Skeletal muscle satellite cell (primary cell): ENCODE data around the gene SLC36A1. TPM values are rescaled to one million over a fixed set of nuclear protein-coding genes. Genes with fewer than 3 reads are reported as not detected.
"Not testable (repeated sequence)": the region's sequence is repeated elsewhere in the genome, so short reads cannot be mapped to it uniquely, and the experiment has no call there.

Experiments
- H3K27me3 ChIP-seq: 2 replicates; pipeline ENCODE4 v1.7.0; 2013; ENCODE audit warnings: low read length; ENCODE audit not compliant: control insufficient read depth, insufficient read depth
- H3K36me3 ChIP-seq: 2 replicates; pipeline ENCODE4 v1.7.0; 2013; ENCODE audit warnings: mild to moderate bottlenecking, control low read depth, low read length; ENCODE audit not compliant: insufficient read depth
- H3K4me1 ChIP-seq: 2 replicates; pipeline ENCODE4 v1.7.0; 2013; ENCODE audit warnings: low read length; ENCODE audit not compliant: control insufficient read depth, insufficient read depth
- H3K4me2 ChIP-seq: 2 replicates; pipeline ENCODE4 v1.7.0; 2013; ENCODE audit warnings: mild to moderate bottlenecking, low read length
- H3K4me3 ChIP-seq: 2 replicates; pipeline ENCODE4 v1.7.0; 2013; ENCODE audit warnings: low read length
- H3K9ac ChIP-seq: 2 replicates; pipeline ENCODE4 v1.7.0; 2013; ENCODE audit warnings: mild to moderate bottlenecking, low read depth, low read length, moderate library complexity
- H3K9me3 ChIP-seq: replicated peaks from 2 replicates; pipeline ENCODE4 v1.7.0; 2013; ENCODE audit warnings: mild to moderate bottlenecking, control low read depth, low read length
- total RNA-seq: library from RNA; depleted of rRNA; stranded (reverse); fragments of >200 nt; gene quantifications from 2 replicates; pipeline ENCODE4 v1.2.3, GENCODE V29; 2012; rRNA removed

The SLC36A1 gene
- 8.1 and 10.0 TPM in 2 replicates for total RNA-seq

GRCh38 chr5:151447174-151448037, at the start of gene SLC36A1:
Gene SLC36A1 (plus strand): TSS chr5:151447603. CDS start chr5:151458793, 11,190 bp downstream.
- Histone ChIP-seq H3K4me1 (peaks cover 28% of the 10 kb centered on the region), H3K4me2 (peak within 1 kb of the TSS; percentile 92), H3K9me3 (no peaks in the 10 kb centered on the region), H3K36me3 (no peaks in the 10 kb centered on the region), H3K4me3 (peak within 1 kb of the TSS; percentile 89), H3K27me3 (peaks cover 18% of the 10 kb centered on the region), H3K9ac (peak within 1 kb of the TSS; percentile 83)

- Histone ChIP-seq H3K9ac (no peak overlapping the region), H3K4me3 (no peak overlapping the region), H3K4me1 (no peaks in the 10 kb centered on the region), H3K4me2 (no peak overlapping the region), H3K36me3 (no peaks in the 10 kb centered on the region), H3K9me3 (no peaks in the 10 kb centered on the region), H3K27me3 (peaks cover 4% of the 10 kb centered on the region)
Measured at GRCh38 chr5:151405334-151406160, 41.9 kb upstream of the SLC36A1 start.

GRCh38 chr5:151406322-151406947, 41.0 kb upstream of the SLC36A1 start:
- Histone ChIP-seq H3K4me3 (no peak overlapping the region), H3K4me2 (no peak overlapping the region), H3K36me3 (no peaks in the 10 kb centered on the region), H3K9me3 (no peaks in the 10 kb centered on the region), H3K9ac (no peak overlapping the region), H3K27me3 (peaks cover 4% of the 10 kb centered on the region), H3K4me1 (no peaks in the 10 kb centered on the region)

- H3K4me3 ChIP-seq, result no peak overlapping the region
- H3K4me1 ChIP-seq, result no peaks in the 10 kb centered on the region
- H3K9me3 ChIP-seq, result no peaks in the 10 kb centered on the region
- no peaks in the 10 kb centered on the region for H3K36me3 ChIP-seq
- no peak overlapping the region for H3K9ac ChIP-seq
- H3K27me3 ChIP-seq, result peaks cover 13% of the 10 kb centered on the region
- H3K4me2 ChIP-seq, result no peak overlapping the region
Measured at GRCh38 chr5:151408591-151409230, 38.7 kb upstream of the SLC36A1 start.

GRCh38 chr5:151413800-151414199, 33.6 kb upstream of the SLC36A1 start:
- Histone ChIP-seq H3K9me3 (no peaks in the 10 kb centered on the region), H3K4me1 (no peaks in the 10 kb centered on the region), H3K4me2 (no peak overlapping the region), H3K4me3 (no peak overlapping the region), H3K27me3 (peaks cover 17% of the 10 kb centered on the region), H3K9ac (no peak overlapping the region), H3K36me3 (no peaks in the 10 kb centered on the region)

GRCh38 chr5:151414536-151414935, 32.9 kb upstream of the SLC36A1 start:
- H3K4me3 ChIP-seq, result no peak overlapping the region
- H3K27me3 ChIP-seq, result peaks cover 17% of the 10 kb centered on the region
- no peak overlapping the region for H3K9ac ChIP-seq
- no peaks in the 10 kb centered on the region for H3K4me1 ChIP-seq
- H3K36me3 ChIP-seq, result no peaks in the 10 kb centered on the region
- no peaks in the 10 kb centered on the region for H3K9me3 ChIP-seq
- H3K4me2 ChIP-seq, result no peak overlapping the region

- no peak overlapping the region for H3K4me3 ChIP-seq
Measured at GRCh38 chr5:151417712-151418111, 29.7 kb upstream of the SLC36A1 start.

GRCh38 chr5:151420127-151420526, 27.3 kb upstream of the SLC36A1 start:
- H3K9ac ChIP-seq, result no peak overlapping the region
- H3K4me2 ChIP-seq, result no peak overlapping the region
- H3K9me3 ChIP-seq, result no peaks in the 10 kb centered on the region
- no peaks in the 10 kb centered on the region for H3K36me3 ChIP-seq
- H3K27me3 ChIP-seq, result peaks cover 15% of the 10 kb centered on the region
- H3K4me3 ChIP-seq, result no peak overlapping the region
- H3K4me1 ChIP-seq, result no peaks in the 10 kb centered on the region

More at GRCh38 chr5:151417712-151418111, 29.7 kb upstream of the SLC36A1 start:
- Histone ChIP-seq H3K9me3 (no peaks in the 10 kb centered on the region), H3K36me3 (no peaks in the 10 kb centered on the region), H3K4me2 (no peak overlapping the region), H3K27me3 (peaks cover 8% of the 10 kb centered on the region), H3K4me1 (no peaks in the 10 kb centered on the region), H3K9ac (no peak overlapping the region)

GRCh38 chr5:151424892-151425523, 22.4 kb upstream of the SLC36A1 start:
- peaks cover 22% of the 10 kb centered on the region for H3K27me3 ChIP-seq
- H3K4me3 ChIP-seq, result no peak overlapping the region
- no peaks in the 10 kb centered on the region for H3K9me3 ChIP-seq
- no peaks in the 10 kb centered on the region for H3K36me3 ChIP-seq
- H3K4me1 ChIP-seq, result no peaks in the 10 kb centered on the region
- H3K9ac ChIP-seq, result no peak overlapping the region
- no peak overlapping the region for H3K4me2 ChIP-seq

GRCh38 chr5:151426347-151426746, 21.1 kb upstream of the SLC36A1 start:
- H3K4me2 ChIP-seq, H3K36me3 ChIP-seq, H3K4me1 ChIP-seq, H3K9ac ChIP-seq, H3K9me3 ChIP-seq, H3K4me3 ChIP-seq: not testable (repeated sequence)
- peaks cover 27% of the 10 kb centered on the region for H3K27me3 ChIP-seq
